Erythroblast (primary cell): ENCODE data around the gene NUDT6.

Source experiments
- DNase-seq, 2 experiments: peaks; one replicate each; lab custom pipeline; 2025; lab: John Stamatoyannopoulos, UW
- GATA1 ChIP-seq: IDR thresholded peaks from 2 replicates; pipeline ENCODE4 v1.6.1; 2011; ENCODE audit warnings: low read depth, mild to moderate bottlenecking, control low read depth, low read length, moderate library complexity
- POLR2A ChIP-seq: IDR thresholded peaks from 2 replicates; pipeline ENCODE4 v1.6.1; 2011; ENCODE audit warnings: mild to moderate bottlenecking, low read length

The NUDT6 gene

DNA sequence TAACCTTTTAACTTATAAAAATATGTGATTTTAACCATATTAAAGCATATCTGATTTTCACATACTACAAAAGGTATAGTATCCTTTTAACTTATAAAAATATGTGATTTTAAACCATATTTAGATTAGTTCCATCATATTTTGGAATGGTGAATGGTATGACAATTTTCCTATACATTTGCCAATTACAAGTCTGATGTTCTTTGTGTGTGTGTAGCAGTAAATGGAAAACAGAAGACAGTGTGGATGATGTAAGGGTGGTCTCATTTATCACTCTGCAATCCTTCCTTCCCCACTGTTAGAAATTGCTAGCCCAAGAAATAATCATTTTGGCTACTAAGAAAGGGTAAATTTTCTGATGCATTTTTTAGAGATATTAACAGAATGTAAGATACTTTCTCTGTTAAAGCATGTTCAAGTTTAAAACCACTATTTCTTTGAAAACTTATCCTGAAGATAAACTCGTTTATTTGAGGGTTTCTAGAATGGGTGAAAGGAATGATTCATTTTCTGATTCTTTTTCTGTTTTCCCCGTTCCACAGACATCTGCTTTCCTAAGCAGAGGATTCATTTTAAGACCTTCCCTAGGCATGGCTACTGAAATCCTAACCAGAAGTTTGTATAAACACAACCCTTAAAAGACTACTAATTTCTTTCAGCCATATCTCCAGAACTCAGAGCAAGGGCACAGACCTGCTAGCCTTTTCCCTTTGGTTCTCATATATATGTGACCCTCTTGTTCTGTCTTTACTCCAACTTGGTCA lies 21.0 kb downstream of the NUDT6 start:
- TF ChIP-seq GATA1 (no peak), POLR2A (no peak)
- DNase-seq = no peak

DNA sequence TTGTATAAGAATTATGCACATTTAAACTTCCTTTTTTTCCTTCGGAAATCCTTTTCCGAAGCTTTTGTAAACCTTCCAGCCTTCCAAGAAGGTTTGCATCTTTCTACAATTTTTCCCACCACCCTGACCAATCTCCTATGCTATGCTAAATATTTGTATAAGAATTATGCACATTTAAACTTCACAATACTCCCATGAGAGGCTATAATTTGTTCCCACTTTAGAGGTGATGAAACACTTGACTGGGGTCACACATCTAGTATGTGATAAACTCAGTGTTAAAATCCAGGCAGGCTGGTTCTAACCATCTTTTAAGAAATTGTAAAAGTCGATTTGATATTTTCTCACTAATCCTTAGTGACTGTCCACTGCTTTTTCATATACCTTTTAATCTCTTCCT lies 22.1 kb downstream of the NUDT6 start:
- no peak for DNase-seq
- no peak for TF ChIP-seq POLR2A
- no peak for TF ChIP-seq GATA1

DNA sequence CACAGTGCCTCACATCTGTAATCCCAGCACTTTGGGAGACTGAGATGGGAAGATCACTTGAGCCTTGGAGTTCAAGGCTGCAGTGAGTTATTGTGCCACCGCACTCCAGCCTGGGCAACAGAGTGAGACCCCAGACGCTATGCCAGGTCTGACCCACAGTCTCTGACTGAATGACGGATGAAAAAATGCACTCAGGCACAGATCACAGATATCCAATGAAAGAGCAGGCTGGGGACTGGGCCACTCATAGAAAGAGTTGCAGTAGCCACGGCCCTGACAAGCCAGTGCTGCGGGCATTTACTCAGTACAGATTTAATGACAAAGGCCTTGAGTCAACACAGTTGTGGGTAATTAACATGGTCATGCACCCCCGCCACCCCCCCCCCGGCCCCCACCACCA lies 22.7 kb downstream of the NUDT6 start:
- TF ChIP-seq GATA1 (no peak), POLR2A (no peak)
- no peak for DNase-seq

DNA sequence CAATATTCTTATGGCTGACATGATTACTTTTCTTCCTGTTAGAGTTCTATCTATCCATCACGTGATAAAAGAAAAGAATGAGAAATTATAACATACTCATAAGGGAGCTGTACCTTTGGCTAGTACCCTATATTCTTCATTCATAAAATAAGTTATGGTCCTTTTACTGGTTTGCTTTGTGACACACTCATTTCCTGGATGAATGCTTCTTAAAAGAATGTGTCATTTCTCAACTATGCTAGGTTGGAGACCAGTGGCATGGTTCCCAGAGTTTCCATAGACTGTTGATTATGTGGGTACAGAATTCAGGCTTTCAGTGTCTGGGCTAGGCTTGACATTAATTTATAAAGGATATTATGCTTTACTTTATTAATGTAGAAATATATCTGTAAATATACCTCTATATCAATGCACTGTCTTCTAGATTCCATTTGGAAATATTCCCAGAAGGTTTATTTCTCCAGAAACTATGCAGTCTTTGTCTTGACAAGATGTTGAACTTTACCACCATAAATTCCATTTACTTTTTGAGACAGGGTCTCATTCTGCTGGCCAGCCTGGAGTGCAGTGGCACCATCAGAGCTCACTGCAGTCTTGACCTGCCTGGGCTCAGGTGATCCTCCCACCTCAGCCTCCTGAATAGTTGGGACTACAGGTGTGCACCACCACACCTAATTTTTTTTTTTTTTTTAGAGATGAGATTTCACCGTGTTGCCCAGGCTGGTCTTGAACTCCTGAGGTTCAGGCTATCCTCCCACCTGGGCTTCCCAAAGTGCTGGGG lies 23.8 kb downstream of the NUDT6 start:
- no peak for TF ChIP-seq GATA1
- TF ChIP-seq POLR2A = no peak

DNA sequence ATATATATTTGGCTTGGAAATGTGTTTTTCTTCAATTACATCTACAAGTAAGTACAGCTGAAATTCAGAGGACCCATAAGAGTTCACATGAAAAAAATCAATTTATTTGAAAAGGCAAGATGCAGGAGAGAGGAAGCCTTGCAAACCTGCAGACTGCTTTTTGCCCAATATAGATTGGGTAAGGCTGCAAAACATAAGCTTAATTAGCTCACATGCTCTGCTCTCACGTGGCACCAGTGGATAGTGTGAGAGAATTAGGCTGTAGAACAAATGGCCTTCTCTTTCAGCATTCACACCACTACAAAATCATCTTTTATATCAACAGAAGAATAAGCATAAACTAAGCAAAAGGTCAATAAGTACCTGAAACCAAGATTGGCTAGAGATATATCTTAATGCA lies 26.1 kb downstream of the NUDT6 start:
- TF ChIP-seq POLR2A (no peak), GATA1 (no peak)
- no peak for DNase-seq

More for the DNA sequence above, 23.8 kb downstream of the NUDT6 start:
- no peak for DNase-seq

DNA sequence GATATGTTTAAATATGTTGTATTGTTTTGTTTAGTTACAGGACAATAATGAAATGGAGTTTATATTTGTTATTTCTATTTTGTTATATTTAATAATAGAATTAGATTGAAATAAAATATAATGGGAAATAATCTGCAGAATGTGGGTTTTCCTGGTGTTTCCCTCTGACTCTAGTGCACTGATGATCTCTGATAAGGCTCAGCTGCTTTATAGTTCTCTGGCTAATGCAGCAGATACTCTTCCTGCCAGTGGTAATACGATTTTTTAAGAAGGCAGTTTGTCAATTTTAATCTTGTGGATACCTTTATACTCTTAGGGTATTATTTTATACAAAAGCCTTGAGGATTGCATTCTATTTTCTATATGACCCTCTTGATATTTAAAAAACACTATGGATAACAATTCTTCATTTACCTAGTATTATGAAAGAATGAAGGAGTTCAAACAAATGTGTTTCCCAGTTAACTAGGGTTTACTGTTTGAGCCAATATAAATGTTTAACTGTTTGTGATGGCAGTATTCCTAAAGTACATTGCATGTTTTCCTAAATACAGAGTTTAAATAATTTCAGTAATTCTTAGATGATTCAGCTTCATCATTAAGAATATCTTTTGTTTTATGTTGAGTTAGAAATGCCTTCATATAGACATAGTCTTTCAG lies 26.9 kb downstream of the NUDT6 start:
- no peak for DNase-seq
- TF ChIP-seq POLR2A (no peak), GATA1 (no peak)

DNA sequence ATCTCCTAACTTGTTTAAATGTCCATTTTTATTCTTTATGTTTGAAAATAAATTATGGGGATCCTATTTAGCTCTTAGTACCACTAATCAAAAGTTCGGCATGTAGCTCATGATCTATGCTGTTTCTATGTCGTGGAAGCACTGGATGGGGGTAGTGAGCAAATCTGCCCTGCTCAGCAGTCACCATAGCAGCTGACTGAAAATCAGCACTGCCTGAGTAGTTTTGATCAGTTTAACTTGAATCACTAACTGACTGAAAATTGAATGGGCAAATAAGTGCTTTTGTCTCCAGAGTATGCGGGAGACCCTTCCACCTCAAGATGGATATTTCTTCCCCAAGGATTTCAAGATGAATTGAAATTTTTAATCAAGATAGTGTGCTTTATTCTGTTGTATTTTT lies 27.6 kb downstream of the NUDT6 start:
- TF ChIP-seq GATA1 (no peak), POLR2A (no peak)
- DNase-seq = no peak

DNA sequence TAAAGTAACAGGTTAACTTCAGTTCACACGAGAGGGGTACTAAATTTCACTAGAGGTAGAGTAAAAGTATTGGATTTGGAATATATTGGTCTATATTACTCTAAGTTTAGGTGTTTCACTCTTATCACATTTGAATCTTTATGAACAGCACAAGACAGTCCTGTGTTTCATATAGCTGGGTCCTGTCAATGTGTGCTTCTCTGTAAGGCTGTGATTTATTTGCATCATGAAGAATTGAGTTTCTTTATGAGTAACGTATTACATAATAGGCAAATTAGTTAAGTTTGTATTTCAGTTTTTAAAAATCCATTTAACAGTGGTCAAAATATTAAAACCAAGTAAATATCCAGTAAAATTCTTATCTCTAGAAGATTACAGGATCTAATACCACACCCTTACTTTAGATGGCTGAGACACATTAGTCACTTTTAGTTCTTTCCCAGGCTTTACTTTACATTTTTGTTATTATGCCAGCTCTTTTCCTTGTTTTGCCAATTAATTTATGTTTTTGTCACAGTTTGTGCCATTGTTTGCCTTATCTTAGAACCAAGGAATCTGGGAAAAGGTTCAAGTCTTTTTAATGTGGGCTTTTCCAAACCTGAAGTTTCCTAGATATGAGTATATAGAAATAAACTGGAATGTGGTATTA lies 32.1 kb downstream of the NUDT6 start:
- DNase-seq = no peak
- no peak for TF ChIP-seq POLR2A
- no peak for TF ChIP-seq GATA1

DNA sequence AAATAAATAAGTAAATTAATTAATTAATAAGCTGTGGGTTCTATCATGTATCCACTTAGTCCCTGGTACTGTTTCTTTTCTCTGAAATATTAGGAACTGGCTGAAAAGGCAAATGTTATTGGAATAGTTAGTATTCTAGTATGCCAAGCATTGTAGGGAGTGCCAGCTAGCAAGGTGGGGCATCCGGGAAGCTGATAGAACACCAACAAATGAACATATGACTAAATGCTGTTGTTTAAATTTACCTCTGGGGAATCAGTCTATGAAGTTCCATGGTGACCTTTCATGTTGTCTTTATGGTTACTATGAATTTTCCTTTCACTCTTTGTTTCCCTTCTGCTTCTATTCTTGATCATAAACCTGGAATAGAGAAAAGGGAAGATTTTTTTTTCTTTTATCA lies 32.7 kb downstream of the NUDT6 start:
- no peak for DNase-seq
- no peak for TF ChIP-seq GATA1

DNA sequence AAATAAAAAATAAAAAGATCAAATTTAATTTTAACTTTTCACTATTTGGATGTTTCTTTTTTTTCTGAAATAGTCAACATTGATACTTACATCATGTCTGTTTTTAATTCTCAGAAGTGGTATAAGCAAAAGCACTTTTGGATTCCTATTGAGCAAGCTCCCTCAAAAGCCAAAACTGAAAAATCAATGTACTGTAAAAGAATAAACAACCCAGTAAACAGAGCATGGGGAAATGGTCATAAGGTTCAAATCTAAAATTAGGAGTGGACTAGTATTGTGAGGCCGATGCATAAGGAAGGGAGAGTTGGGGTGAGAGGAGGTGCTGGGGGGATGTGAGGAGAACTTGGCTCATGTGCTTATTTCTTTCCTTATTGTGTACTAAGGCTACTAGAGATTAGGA lies 37.9 kb downstream of the NUDT6 start:
- no peak for DNase-seq

DNA sequence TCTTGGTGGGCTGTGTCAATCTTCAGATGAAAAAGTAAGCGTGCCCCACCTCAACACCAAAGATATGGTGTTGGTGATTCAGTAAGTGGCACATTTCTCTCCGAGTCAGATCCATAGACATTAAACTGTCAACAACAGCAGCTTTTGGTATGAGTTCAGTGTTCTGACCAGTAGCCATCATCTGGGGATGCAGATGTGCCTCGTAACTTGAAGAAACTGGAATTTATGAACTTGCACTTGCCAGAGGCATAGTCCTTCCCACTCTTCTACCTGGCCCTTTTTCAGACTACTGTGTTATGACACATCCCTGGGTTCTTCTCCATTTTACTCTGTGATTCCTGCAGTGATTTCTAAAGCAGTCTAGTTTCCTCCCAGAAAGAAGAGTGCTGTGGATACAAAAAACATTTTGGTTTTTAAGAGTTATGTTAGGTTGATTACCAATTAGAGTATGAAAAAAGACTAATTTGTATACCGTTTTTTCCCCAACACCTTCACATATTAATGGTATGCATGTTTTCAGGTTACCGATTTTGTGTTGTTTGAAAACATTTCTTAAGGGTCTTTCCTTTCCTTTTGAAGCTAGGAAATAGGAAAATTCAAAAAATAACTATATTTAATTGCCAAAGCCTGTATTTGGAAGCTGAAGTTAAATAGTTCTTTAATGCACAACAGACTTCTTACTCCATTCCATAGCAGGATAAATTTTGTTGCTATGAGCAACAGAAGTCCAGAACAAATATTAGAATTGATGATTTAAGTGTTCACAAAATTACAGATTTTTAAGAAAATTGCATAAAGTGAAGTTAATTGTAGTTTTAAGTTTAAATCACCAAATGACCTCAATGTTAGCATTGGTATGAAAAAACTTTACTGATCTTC lies 39.3 kb downstream of the NUDT6 start:
- TF ChIP-seq POLR2A = no peak
- TF ChIP-seq GATA1 = no peak
- no peak for DNase-seq

More for the DNA sequence above, 37.9 kb downstream of the NUDT6 start:
- no peak for TF ChIP-seq POLR2A
- TF ChIP-seq GATA1 = no peak

DNA sequence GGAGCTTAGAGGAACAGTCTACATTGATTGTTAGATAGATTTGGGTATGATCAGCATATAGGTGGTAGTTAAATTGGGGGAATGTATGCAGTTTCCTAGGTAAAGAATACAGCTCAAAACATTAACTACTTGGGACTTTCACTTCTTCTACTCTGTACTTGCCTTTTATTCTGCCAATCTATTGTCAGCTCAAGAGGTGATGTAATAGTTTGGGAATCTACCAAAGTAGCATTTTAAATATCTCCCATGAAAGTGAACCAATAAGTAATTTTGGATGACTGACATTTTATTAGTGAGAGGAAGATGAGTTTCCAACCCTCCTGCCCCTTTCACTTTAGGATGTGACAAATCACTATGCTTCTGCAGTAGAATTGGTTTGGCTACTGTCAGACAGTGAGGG lies 43.4 kb downstream of the NUDT6 start:
- DNase-seq = no peak
- no peak for TF ChIP-seq POLR2A
- TF ChIP-seq GATA1 = no peak

DNA sequence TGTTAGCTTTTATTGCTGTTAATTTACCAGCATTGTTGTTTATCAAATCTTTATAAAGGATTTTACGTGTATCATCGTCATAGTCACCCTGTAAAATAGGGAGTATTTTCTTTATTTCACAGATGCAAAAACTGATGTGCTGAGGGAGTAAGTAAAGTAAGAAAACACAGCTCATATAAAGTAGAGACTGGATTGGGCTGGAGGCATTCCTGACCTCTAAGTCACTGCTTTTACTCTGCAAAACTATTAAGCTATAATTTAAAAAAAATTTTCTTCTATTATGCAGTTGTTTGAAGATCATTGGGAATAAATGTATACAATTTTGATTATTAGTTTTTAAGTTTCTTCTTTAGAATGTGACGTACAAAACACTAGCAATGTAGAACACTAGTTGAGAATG lies 45.9 kb downstream of the NUDT6 start:
- no peak for DNase-seq
- no peak for TF ChIP-seq GATA1
- TF ChIP-seq POLR2A = no peak
